HG03457 (cell line): Measurements from ENCODE around the gene CITED4.

Experiments
- ATAC-seq: cut with Tn5 transposase; IDR thresholded peaks from one replicate; pipeline ENCODE4 v1.9.1; 2021; ENCODE audit warnings: moderate number of reproducible peaks; ENCODE audit not compliant: unreplicated experiment

Gene CITED4

DNA sequence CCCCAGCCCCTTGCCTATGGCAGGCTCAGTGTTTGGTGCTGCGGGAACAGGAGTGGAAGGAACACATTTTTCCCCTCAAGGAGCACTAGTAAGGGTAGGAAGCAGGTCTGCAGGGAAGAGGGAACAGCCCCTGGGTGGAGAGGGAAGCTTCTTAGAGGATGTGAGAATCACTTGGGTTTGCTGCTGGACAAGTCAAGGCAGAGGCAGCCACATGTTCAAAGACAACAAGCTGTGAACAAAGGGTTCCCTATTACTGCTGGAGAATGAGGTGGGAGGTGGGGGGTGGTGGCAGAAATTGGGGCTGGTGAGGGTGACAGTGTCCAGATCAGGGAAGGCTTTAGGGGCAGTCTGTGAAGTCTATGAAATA is 24.8 kb upstream of the CITED4 start:
- ATAC-seq = no peak

DNA sequence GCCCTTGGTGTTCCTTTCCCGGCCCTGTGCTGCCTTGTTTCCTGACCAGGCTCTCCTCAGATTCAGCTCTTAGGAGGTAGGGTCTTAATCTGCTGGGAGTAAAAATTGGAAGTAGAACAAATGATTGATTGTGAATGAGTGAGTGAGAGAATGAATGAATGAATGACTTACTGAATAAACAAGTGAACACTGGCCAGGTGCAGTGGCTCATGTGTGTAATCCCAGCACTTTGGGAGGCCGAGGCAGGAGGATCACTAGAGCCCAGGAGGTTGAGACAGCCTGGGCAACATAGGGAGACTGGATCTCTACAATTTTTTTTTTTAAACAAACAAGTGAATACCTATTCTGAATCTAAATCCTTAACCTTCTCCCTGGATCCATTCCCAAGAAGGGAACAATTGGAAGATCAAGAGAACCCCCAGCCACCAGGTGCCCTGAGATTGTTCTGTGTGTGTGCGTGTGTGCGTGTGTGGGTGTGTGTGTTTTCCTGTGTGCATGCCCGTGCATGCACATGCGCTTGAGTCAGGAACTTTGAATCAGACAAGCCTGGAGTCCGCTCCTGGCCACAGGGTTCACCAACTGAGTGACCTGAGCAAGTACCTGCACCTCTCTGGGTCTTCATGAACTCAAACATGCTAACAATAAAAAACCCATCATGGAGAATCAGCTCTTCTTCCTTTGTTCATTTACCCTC is 24.3 kb upstream of the CITED4 start:
- ATAC-seq = no peak

DNA sequence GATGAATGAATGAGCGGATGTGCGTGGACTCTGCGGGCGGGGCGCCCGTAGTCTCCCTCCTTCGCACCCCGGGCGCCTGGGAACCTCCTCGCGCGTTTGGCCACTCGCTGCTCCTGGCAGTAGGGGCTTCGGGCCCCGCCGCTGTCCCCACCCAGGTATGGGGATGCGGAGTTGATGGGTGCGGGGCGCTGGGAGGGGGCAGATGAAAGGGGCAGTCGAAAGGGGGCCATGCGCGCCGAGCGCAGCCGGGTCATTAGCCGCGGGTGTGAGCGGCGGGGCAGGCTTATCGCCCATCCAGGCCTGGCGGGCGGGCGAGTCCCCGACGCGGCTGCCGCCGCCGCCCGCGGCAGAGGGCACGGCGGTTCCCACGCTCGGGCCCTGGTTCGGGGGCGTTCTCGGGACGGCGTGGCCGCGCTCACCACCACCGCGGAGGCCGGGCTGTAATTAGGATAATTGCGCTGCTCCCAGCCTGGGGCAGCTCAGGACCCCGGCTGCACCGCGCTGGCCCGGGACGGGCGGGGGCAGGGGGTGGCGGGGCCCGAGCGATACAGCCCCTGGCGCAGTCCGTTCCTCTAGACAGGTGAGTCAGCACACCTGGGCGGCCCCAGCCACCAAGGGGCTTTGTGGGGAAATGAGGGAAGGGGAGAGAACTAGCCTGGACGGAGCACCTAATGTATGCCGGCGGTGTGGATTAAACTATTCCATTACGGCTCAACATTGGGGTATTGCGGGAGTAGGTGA is 22.1 kb upstream of the CITED4 start:
- no peak for ATAC-seq

DNA sequence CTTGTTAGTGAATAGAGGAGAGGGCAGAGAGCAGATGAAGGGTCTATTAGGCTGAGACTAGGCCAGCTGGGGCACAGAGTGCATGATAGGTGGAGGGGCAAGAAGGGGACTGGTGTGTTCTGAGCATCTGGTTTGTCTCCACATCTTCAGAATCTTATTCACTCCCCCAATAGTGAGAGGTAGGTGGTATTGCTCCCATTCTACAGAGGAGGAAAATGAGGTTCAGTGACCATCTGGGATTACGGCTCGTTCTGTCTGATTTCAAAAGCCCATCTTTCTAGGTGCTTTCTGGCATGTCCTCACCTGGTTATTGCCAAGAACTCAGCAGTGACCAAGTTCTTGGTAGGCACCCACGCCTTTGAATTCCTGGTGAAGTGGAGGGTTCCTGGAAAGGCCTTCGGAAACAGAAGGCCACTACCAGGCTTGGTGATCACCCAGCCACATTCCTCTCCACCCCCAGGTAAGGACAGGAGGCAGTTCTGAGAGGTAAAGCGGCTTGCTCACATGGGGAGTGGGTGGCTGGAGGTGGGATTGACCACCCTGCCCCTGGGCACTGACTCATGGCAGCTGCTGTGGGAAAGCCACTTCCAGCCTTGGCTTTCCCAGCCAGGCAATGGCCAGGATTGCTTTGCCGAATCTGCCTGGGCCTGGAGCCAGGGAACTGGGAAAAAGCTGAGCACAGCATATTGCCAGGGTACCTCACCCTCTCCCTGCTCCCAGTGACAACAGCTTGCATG is 18.8 kb upstream of the CITED4 start:
- ATAC-seq = no peak

DNA sequence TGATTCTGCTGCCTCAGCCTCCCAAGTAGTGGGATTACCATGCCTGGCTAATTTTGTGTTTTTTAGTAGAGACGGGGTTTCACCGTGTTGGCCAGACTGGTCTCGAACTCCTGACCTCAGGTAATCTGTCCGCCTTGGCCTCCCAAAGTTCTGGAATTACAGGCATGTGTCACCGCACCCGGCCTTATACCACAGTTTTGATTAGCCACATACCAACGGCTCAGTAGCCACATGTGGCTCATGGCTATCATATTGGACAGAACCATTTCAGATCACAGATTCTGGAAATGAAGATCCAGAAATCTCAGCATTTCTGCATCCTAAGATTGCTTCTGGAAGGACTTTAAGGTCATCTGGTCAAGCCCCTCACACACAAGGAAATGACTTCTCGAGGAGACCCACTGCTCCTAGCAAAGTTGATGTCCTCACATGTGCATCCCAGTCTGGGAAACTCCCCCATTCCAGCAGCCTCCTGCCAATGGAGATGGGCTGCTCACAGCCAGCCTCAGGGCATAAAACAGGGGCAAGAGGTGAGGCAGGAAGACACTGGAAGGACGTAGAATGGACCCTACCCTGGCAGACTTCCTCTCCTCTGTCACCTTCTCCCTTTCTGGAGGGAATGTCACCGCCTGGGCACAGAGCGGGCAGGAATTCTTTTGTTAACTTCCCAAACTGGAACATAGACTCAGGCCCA is 17.5 kb upstream of the CITED4 start:
- no peak for ATAC-seq

DNA sequence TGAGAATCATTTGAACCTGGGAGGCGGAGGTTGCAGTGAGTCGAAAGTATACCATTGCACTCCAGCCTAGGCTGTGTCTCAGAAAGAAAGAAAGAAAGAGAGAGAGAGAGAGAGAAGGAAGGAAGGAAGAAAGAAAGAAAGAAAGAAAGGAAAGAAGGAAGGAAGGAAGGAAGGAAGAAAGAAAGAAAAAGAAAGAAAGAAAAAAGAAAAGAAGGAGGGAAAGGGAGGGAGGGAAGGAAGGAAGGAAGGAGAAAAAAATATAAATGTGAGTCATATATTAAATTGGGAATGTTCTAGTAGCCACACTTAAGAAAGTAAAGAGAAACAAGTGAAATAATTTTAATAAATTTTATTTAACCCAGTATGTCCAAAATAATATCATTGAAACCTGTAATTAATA is 16.7 kb upstream of the CITED4 start:
- no peak for ATAC-seq

DNA sequence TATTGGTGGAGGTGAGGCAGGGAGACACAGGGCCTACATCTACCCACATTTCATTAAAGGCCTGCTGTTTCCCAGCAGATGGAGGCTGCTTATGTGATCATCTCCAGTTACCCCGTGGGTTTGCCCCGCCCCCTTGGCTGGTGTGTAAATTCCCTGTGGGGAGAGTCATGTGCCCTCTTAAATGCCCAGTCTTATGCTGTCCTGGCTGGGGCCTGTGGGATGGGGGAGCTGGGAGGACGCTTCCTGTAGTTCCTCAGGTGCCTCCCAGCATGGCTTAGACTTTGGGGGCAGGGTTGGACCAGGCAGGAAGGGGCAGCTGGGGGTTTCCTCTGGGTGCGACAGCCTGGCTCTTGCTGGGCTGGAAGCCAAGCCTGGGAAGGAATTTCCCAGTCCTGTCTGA is 15.5 kb upstream of the CITED4 start:
- ATAC-seq = no peak

DNA sequence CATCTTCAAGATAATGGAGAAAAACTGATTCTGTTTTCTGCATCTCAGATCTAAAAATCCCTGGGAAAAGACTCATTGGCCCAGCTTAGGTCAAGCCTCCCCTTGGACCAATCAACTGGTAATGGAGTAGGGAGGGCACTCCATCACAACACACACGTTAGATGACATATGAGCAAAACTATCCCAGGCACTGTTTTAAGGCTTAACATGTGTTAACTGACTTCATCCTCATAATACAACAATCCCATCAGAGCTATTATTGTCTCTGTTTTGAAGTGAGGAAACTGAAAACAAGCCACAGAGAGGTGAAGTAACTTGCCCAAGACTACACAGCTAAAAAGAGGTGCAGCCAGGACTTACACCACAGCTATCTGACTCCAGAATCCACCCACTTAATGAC is 14.7 kb upstream of the CITED4 start:
- no peak for ATAC-seq

DNA sequence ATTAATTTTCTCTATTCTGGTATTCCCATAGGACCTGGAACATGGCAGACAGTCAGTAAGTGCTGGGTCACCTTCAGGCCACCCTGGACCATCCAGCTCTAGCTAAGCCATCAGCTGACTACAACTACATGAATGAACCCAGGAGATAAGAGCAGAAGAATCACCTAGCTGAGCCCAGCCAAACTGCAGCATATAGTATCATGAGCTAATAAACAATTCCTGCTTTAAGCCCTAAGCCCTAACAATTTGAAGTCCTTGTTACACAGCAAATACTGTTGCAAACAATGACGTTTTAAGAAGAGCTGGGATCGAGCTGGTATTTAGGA is 14.2 kb upstream of the CITED4 start:
- ATAC-seq = no peak

DNA sequence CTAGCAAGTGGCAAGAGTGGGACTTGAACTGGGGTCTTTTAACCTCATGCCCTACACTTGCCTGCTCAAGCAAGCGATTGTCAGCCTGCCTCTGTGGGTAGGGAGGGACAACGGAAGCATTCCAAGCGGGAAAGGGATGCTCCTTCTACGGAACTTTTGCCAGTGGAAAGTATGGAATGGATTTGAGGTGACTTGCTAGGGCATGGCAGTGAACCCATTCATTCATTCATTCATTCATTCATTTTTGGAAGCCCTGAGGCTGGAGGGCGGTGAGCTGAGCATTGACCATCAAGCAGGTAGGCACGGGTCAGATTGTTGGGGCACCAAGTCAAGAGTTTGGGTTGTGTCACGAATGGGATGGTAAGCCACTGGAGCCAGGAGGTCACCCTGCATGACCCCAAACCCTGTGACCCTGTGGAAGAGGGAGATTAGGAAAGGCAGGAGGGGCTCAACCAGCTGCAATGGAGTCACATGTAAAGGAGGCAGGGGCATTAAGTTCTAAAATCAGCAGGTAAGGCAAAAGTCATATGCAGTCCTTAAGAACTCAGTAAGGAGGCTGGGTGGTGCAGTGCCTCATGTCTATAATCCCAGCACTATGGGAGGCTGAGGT is 11.8 kb upstream of the CITED4 start:
- no peak for ATAC-seq

DNA sequence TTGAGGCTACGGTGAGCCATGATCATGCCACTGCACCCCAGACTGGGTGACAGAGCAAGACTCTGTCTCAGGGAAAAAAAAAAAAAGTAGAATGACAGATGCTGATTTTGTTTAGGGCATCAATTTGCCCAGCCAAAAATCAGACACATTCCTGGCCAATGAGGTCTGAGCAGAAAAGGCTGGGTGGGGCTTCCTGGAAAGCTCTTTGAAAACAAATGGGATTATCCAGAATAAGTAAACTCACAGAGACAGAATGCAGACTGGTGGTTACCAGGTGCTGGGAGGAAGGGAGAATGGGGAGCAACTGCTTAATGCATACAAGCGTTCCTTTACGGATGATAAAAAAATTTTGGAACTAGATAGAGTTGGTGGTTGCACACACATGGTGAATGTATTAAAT is 10.1 kb upstream of the CITED4 start:
- ATAC-seq = no peak

DNA sequence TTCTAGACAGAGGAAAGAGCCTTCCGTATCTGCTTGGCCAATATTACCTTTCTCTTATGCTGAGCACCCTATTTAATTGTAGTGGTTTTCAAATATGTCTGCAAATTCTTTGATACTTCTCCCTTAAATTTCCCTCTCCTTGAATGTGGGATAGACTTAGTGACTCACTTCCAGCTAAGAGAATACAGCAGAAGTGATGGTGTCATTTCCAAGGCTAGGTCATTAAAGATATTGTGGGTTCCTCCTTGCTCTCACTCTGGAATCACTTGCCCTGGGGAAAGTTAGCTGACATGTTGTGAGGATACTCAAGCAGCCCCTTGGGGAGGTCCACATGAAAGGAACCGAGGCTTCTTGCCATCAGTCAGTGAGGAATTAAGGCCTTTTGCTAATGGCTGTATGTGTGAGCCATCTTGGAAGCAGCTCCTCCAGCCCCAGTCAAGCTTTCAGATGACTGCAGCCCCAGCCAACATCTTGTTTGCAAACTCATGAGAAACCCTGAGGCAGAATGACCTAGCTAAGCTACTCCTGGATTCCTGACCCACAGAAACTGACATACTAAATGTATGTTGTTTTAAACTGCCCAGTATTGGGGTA is 8.1 kb upstream of the CITED4 start:
- no peak for ATAC-seq

DNA sequence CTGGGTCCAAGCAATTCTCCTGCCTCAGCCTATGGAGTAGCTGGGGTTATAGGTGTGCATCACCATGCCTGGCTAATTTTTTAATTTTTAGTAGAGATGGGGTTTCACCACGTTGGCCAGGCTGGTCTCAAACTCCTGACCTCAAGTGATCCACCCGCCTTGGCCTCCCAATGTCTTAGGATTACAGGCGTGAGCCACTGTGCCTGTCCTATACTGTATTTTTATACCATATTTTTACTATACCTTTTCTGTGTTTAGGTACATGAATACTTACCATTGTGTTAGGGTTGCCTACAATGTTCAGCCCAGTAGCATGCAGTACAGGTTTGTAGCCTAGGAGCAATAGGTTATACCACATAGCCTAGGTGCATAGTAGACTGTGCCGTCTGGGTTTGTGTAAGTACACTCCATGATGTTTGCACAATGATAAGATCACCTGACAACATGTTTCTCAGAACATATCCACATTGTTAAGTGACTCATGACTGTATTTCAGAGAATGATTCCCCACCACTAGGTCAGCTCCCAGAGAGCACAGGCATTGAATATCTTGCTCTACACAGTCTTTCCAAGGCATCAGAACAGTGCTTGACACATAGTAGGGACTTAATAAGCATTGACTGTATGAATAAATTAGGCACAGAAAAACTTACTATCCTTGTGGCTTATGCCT is 6.0 kb upstream of the CITED4 start:
- ATAC-seq = no peak

DNA sequence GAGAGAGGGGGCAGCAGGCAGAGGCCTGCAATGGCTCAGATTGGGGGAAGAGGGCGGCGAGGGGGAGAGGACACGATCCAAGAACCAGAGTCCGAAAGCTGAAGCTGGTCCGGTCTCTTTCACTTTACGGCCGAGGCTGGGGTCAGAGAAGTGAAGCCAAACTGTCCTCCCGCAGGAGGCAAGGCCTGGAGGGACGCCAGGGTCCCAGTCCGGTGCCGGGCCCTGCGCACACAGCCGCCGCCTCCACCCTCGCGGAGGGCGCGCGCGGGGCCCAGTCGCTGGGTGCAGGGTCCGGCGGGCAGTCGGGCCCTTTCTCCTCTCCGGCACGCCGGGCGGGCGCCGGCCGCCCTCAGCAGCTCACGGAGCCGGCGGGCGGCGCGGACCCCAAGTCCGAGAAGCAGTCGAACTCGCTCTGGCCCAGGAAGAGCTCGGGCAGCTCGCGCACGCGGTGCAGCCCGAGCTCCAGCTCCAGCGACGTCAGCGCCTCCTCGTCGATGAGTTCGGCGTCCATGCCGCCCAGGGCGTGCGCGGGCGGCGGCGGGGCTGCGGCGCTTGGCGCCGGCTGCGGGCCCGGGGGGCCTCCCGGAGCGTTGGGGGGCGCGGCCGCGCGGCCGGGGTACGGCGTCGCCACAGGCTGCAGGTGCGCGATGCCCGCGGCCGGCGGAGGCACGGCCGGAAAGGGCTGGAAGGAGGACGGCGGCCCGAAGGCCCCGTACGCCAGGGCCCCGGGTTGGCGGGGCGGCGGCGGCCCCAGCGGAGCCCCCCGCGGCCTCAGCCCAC is 749 bp downstream of the CITED4 start:
- ATAC-seq = peak; percentile 12

DNA sequence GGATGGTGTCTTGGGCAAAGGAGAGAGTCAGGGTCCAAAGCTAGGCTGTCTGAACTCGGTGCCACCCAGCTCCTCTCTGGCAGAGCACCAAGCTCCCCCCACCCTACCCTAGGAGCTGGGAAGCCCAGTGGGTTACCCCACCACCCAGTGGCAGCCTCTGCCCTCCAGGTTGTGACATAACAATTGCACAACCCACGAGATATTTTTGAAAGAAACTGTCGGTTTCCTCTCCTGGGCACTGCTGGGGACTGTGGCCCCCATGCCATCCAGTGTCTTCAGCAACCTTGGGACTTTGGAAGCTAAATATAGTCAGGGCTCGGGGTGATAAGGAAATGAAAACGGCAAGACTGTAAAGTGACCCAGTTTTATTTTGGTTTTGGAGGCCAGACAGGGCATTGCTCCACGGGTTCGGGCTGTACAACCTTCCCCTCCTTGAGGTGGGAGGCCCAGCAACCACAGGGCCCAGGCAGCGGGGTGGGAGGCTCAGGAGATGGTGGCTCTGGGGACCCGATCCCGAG is 1.4 kb downstream of the CITED4 start:
- ATAC-seq = no peak

DNA sequence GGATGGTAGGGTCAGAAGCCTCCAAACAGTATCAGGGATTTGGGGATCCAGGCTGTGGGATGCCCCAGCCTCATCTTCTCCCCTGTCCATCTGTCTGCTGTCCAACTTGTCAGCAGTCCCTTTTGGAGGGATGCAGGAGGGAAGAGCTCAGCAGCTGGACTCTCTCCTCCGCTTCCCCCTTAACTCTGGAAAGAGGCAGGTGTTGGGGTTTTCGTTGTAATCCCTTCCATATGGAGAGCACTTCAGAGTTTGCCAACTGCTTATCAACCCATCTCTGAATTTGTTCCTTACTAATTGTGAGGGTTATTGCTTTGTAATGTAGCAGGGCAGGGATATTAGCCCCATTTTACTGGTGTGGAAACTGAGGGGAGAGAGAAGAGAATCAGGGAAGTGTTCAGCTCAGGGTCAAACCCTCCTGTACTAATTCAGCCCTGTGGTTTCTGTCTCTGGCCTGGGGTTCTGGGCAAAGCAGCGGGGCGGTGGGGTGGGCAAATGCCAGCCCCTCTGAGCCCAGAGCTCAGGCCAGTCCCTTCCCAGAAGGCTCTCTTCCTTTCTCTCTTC is 3.2 kb downstream of the CITED4 start:
- ATAC-seq = no peak

DNA sequence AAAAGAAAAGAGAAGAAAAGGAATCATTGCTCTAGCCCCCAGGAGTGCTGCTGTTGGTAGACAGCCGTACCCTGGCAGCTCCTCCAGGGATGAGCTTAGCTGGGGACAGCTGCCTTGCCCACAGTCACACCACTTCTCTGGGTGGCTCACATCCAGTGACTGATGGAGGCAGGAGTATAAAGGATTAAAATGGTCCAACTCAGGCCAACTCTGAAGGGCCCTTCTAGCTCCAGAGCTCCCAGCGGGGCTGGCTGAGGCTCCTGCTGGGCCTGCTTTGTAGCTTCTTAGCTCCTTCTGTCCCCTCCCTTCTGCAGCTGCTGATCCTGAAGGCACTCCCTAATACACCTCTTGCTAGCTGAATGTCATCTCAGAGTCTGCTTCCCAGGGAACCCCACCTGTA is 4.4 kb downstream of the CITED4 start:
- ATAC-seq = no peak

DNA sequence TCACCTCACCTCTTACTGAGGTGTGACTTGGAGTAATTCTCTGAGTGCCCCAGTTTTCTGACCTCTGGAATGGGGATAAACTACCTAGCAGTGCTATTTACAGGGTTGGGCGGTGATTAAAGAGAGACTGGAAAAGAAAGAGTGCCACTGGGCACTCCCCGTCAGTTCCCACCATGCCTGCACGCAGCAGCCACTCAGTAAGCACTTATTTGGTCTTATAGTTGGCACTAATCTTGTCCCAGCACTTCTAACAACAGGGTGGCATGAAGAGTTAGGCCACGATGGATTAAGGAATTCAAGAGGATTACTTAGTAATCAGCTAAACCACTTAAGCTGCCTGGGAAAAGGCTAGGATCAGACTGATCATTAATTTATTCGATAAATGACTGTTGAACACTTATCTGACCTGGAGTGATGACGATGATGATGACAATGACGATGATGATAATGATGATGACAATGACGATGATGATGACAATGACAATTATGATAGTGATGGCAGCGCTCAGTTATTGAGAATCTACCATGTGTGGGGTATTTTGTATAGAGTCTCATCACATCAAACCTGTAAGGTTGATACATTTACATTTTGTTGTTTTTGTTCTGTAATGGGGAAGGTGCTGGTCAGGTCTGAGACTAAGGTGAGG is 5.4 kb downstream of the CITED4 start:
- no peak for ATAC-seq

DNA sequence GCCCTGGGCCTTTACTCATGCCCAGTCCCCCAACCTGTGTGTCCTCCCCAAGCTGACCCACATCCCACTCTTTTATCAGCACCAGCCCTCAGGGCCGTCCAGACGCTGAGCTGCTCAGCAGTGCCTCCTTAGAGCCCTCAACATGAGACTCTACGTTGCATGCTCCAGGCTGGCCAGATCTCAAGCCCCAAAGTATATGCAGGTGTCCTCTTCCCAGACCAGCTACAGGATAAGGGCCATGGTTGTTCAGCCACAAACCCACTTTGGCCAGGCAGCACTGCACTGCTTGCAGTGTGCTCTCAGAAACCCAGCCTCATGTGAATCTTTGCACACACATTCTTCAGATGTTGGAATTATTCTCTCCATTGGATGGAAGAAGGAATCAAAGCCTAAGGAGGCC is 6.0 kb downstream of the CITED4 start:
- ATAC-seq = no peak
